Kidney epithelial cell (primary cell): ENCODE data around the gene MAML2. TPM values are rescaled to one million over a fixed set of nuclear protein-coding genes. Genes with fewer than 3 reads are reported as not detected.

ENCODE experiments used
- DNase-seq: peaks from one replicate; pipeline ENCODE4 v3.0.0-alpha.2; 2010; ENCODE audit warnings: low read depth
- H3K27me3 ChIP-seq: 2 replicates; pipeline ENCODE4 v1.6.0; 2011; ENCODE audit warnings: low read length; ENCODE audit not compliant: control insufficient read depth, insufficient read depth
- H3K36me3 ChIP-seq: 2 replicates; pipeline ENCODE4 v1.5.1; 2011; ENCODE audit warnings: low read length; ENCODE audit not compliant: control insufficient read depth, insufficient read depth
- H3K4me3 ChIP-seq: 2 replicates; pipeline ENCODE4 v1.5.1; 2011; ENCODE audit warnings: low read depth, mild to moderate bottlenecking, control low read depth, low read length
- total RNA-seq: library from RNA; depleted of rRNA; stranded (reverse); fragments of >200 nt; gene quantifications from 2 replicates; pipeline ENCODE4 v1.2.3, GENCODE V29; 2015
- TF ChIP-seq, protein P1 (sequence below): IDR thresholded peaks from 2 replicates; pipeline ENCODE4 v1.5.1; 2011; ENCODE audit warnings: mild to moderate bottlenecking, moderate library complexity, low read length, control low read depth, inconsistent platforms; ENCODE audit not compliant: insufficient read depth, poor library complexity, severe bottlenecking

Gene MAML2
- total RNA-seq, 1 donor from 2014 or later: 12.3 TPM

DNA sequence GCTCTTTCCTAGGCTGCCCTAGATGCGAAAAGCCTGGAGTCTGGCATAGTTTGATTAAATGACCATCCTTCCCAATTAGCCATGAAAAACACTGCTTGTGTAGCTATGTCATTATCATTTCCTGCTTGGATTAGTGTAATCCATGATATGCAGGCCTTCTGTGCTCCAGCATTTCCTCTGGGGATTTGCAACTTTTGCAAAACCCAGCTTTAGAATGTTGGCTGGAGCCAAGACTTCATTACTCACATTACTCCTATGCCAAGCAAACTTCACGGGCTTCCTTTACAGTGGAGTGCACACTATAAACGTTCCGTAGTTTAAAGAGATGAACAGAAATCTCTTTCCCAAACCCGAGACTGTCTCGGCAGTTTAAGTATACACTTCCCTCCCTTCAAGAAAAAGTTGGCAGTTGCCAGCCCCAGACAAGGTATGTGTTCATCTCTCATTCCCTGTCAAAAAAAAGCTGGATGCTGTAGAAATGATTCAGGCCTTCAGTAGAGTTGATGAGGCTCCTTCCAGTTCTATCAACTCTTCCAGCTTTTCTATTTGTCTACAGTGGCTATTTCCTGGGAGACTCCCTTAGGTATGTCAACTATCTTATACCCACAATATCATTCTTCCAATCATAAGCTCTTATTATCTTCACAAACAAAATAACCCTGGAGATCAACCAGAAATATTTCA lies 180.0 kb downstream of the MAML2 start:
- DNase-seq: no peak
- no peaks in the 10 kb centered on the region for H3K27me3 ChIP-seq
- H3K4me3 ChIP-seq: no peak overlapping the region
- TF ChIP-seq, protein P1, sequence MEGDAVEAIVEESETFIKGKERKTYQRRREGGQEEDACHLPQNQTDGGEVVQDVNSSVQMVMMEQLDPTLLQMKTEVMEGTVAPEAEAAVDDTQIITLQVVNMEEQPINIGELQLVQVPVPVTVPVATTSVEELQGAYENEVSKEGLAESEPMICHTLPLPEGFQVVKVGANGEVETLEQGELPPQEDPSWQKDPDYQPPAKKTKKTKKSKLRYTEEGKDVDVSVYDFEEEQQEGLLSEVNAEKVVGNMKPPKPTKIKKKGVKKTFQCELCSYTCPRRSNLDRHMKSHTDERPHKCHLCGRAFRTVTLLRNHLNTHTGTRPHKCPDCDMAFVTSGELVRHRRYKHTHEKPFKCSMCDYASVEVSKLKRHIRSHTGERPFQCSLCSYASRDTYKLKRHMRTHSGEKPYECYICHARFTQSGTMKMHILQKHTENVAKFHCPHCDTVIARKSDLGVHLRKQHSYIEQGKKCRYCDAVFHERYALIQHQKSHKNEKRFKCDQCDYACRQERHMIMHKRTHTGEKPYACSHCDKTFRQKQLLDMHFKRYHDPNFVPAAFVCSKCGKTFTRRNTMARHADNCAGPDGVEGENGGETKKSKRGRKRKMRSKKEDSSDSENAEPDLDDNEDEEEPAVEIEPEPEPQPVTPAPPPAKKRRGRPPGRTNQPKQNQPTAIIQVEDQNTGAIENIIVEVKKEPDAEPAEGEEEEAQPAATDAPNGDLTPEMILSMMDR: no peak
- no peaks in the 10 kb centered on the region for H3K36me3 ChIP-seq

DNA sequence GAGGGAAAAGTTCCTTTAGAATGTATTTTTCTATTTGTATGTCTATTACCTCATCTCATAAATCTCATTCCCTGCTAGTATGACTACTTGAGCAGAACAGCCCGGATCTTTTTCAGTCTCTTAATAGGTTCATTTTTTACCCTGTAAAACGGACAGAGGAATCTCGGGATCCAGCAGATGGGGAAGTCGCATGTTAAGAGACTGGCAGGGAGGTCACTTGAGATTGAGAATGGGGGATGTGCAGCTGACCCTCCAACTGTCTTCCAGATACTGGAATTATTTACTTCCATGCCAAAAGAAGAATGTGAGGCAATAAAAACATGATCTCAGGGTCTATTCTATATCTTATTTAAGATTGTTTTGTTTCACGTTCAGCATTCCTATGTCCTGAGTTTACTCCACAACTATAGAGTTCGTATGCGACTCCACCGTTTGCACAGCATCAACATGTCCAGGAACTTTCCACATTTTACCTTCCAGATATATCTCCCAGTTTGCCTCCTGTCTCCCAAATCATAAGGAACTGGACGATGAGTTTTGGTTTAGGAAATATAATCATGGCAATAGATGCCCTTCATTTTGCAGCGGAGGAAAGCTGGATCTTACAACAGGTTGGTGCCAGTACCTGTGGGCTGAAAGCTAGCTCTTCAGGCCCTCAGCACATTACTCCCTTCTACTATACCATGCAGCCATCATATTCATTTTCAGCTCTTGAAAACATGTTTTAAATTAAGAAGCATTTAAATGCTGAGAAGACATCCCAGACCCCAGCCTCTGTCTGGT lies 181.5 kb downstream of the MAML2 start:
- no peak for DNase-seq
- no peak overlapping the region for H3K4me3 ChIP-seq
- TF ChIP-seq, protein P1: no peak
- H3K27me3 ChIP-seq: no peaks in the 10 kb centered on the region
- H3K36me3 ChIP-seq: no peaks in the 10 kb centered on the region

DNA sequence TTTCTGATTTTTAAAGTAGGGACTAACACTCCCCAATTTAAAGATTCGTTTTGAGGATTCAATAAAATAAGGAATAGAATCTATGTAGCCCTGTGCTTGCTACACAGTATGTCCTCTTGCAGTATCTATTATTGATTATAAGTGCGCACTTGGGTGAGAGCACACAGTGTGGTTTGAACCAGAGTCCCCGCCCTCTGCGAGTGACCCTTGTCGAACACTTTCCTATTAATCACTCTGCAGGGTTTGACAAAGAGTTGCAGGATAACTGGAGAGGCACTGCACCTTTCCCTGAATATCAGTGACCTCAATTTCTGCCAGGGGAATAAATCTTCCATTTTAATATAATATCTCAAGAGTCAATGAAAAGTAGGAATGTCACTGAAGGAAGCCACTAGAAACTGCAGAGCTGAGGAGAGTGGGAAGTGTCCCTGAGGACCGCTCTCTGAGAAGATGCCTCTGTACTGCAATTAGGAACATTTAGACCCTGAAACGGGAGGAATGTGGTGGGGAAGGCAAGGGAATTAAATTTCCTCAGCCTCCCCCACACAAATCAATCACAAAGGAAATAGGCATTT lies 182.2 kb downstream of the MAML2 start:
- no peak for DNase-seq
- Histone ChIP-seq H3K27me3 (no peaks in the 10 kb centered on the region), H3K36me3 (no peaks in the 10 kb centered on the region), H3K4me3 (no peak overlapping the region)
- TF ChIP-seq, protein P1: no peak

DNA sequence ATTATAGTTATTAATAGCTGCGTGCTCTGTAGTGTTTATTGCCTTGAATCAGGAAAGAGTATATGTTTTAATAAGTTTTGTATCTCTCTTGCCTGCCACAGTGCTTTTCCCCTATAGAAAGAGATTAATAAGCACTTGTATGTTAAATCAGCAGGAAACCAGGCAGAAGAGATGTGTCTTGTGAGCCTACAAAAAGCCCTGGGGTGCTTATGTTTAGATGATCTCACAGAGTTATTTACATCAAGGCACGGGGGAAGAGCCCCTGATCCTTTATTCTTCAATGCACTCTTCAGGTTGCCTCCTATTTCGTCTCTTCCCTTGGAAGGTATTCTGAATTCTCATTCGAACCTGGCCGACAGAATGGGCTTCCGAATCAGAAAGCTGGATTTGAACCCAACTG lies 183.0 kb downstream of the MAML2 start:
- DNase-seq: no peak
- Histone ChIP-seq H3K27me3 (no peaks in the 10 kb centered on the region), H3K4me3 (no peak overlapping the region), H3K36me3 (no peaks in the 10 kb centered on the region)
- TF ChIP-seq, protein P1: no peak

DNA sequence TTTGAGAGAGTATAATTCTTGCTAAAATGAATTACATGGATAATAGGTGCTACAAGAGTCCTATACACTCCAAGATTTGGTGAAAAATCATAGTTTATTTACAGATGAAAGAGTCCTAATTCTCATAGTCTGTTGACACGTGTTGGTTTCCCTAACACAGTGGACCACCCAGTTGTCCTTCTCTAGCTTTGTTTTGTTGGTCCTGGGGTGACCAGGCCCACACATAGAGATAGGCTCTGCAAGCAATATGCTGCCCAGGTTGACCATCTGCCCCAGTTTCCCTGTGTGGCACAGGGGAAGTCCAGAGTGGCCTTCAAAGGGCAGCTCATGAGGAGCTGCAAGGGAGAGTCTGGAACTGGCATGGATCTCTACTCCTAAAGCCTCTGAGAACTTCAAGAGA lies 184.9 kb downstream of the MAML2 start:
- DNase-seq: no peak
- TF ChIP-seq, protein P1: no peak
- no peaks in the 10 kb centered on the region for H3K27me3 ChIP-seq
- H3K4me3 ChIP-seq: no peak overlapping the region
- no peaks in the 10 kb centered on the region for H3K36me3 ChIP-seq
